Panc1 (cell line): ENCODE results near the gene RARS2. TPM values are rescaled to one million over a fixed set of nuclear protein-coding genes. Genes with fewer than 3 reads are reported as not detected.

ENCODE experiments used
- ATAC-seq: fragments of 200-7000 bp; cut with Tn5 transposase; 2 replicates; pipeline ENCODE4 v1.9.1; 2020; ENCODE audit warnings: mild to moderate bottlenecking, moderate library complexity
- BruUV-seq: library from RNA; stranded (reverse); fragments of 400-500 nt; replicated peaks from 2 replicates; lab custom pipeline; 2021; lab: Mats Ljungman, UMichigan
- CTCF ChIA-PET: fragments of 300-600 bp; sonication (Branson Sonifier 250); formaldehyde crosslinking; loops from one replicate; lab custom pipeline; 2022; ENCODE audit warnings: antibody characterized with exemption; lab: Charles Lee
- POLR2A ChIA-PET: fragments of 300-600 bp; sonication (Branson Sonifier 250); formaldehyde crosslinking; loops from one replicate; lab custom pipeline; 2022; ENCODE audit warnings: antibody characterized with exemption; lab: Charles Lee
- DNase-seq: peaks from one replicate; pipeline ENCODE4 v3.0.0-alpha.2; 2010; ENCODE audit warnings: low read depth, low spot score
- H3K27ac ChIP-seq: 2 replicates; pipeline ENCODE4 v1.5.1; 2011; ENCODE audit warnings: mild to moderate bottlenecking, low read length, inconsistent platforms
- H3K27me3 ChIP-seq: fragments of 200-500 bp; sonication (Bioruptor generic); 2 replicates; pipeline ENCODE4 v1.6.0; 2014; ENCODE audit warnings: low read length, inconsistent platforms; ENCODE audit not compliant: control insufficient read depth, insufficient read depth
- H3K36me3 ChIP-seq: fragments of 200-500 bp; sonication (Bioruptor generic); 2 replicates; pipeline ENCODE4 v1.5.1; 2014; ENCODE audit warnings: inconsistent platforms, mild to moderate bottlenecking, low read length, moderate library complexity; ENCODE audit not compliant: control insufficient read depth, insufficient read depth
- H3K4me1 ChIP-seq: 2 replicates; pipeline ENCODE4 v1.5.1; 2011; ENCODE audit warnings: inconsistent platforms, mild to moderate bottlenecking, low read length, moderate library complexity; ENCODE audit not compliant: control insufficient read depth, insufficient read depth
- H3K4me3 ChIP-seq, 2 experiments: 2 replicates each; pipeline ENCODE4 v1.5.1; 2011 to 2012; ENCODE audit warnings: low read depth in 2 of 2, low read length in 2 of 2, mild to moderate bottlenecking in 2 of 2, inconsistent platforms in 1 of 2, moderate library complexity in 1 of 2
- H3K9me3 ChIP-seq: fragments of 200-500 bp; sonication (Bioruptor generic); 2 replicates; pipeline ENCODE4 v1.5.1; 2014; ENCODE audit warnings: low read depth, mild to moderate bottlenecking, inconsistent platforms, low read length, moderate library complexity; ENCODE audit not compliant: control insufficient read depth, insufficient read depth
- POLR2AphosphoS5 ChIP-seq: IDR thresholded peaks from 2 replicates; pipeline ENCODE4 v1.6.1; 2012; ENCODE audit warnings: mild to moderate bottlenecking, low read depth, low read length, moderate library complexity
- SIN3A ChIP-seq: IDR thresholded peaks from 2 replicates; pipeline ENCODE4 v1.6.1; 2012; ENCODE audit warnings: low read depth, mild to moderate bottlenecking, low read length, moderate library complexity, borderline replicate concordance; ENCODE audit not compliant: insufficient read depth
- TCF7L2 ChIP-seq: IDR thresholded peaks from 2 replicates; pipeline ENCODE4 v1.6.1; 2011; ENCODE audit warnings: mild to moderate bottlenecking, low read depth, low read length, inconsistent platforms
- in situ Hi-C: cut with HindIII; loops from 2 replicates; pipeline ENCODE4 v1.10.0; 2016; ENCODE audit warnings: low sequenced_read_pairs, low pct_unique_long_range_greater_than_20kb
- intact Hi-C: fragments of 100-400 bp; cut with micrococcal nuclease; formaldehyde crosslinking; loops from one replicate; pipeline ENCODE4 v1.10.0; 2022; ENCODE audit not compliant: unreplicated experiment
- total RNA-seq: library from RNA; stranded (reverse); gene quantifications from one replicate; pipeline ENCODE4 v1.2.1, GENCODE V29; 2021; ENCODE audit not compliant: unreplicated experiment
- TF ChIP-seq, protein P1 (sequence below), 2 experiments: IDR thresholded peaks; 2 replicates each; pipeline ENCODE4 v1.6.1; 2011 to 2012; ENCODE audit warnings: low read depth in 2 of 2, control low read depth in 1 of 2, low read length in 1 of 2, mild to moderate bottlenecking in 1 of 2, moderate library complexity in 1 of 2; ENCODE audit not compliant: insufficient read depth in 1 of 2
- TF ChIP-seq, protein P2 (sequence below): fragments of 450-650 bp; IDR thresholded peaks from 2 replicates; pipeline ENCODE4 v1.5.1; 2017; ENCODE audit warnings: mild to moderate bottlenecking

RARS2 gene
- total RNA-seq, 1 experiment from 2014 or later: 38.3 TPM

DNA sequence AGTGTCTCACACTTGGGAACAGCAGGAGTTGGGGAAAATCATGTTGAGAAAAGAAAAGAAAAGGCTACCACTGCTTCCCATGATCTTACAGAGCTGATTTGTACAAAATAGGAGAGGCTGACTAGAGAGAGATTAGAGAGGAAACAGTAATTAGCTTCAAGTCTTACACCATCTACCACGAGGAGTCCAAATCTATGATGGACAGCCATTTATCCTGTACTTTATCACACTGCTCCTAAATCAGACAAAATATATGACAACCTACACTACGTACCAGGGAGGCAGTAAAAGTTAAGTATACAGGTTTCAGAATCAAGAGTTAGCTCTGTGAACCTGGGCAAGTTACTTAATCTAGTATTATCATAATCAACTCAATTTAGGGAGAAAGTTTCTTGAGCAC lies 38.0 kb downstream of the RARS2 start:
- ATAC-seq (no peak), DNase-seq (no peak)
- TF ChIP-seq SIN3A (no peak), POLR2AphosphoS5 (no peak), TCF7L2 (no peak)
- TF ChIP-seq, protein P1, sequence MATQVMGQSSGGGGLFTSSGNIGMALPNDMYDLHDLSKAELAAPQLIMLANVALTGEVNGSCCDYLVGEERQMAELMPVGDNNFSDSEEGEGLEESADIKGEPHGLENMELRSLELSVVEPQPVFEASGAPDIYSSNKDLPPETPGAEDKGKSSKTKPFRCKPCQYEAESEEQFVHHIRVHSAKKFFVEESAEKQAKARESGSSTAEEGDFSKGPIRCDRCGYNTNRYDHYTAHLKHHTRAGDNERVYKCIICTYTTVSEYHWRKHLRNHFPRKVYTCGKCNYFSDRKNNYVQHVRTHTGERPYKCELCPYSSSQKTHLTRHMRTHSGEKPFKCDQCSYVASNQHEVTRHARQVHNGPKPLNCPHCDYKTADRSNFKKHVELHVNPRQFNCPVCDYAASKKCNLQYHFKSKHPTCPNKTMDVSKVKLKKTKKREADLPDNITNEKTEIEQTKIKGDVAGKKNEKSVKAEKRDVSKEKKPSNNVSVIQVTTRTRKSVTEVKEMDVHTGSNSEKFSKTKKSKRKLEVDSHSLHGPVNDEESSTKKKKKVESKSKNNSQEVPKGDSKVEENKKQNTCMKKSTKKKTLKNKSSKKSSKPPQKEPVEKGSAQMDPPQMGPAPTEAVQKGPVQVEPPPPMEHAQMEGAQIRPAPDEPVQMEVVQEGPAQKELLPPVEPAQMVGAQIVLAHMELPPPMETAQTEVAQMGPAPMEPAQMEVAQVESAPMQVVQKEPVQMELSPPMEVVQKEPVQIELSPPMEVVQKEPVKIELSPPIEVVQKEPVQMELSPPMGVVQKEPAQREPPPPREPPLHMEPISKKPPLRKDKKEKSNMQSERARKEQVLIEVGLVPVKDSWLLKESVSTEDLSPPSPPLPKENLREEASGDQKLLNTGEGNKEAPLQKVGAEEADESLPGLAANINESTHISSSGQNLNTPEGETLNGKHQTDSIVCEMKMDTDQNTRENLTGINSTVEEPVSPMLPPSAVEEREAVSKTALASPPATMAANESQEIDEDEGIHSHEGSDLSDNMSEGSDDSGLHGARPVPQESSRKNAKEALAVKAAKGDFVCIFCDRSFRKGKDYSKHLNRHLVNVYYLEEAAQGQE (IDR thresholded peaks at IDR 0.05; ENCODE audit: insufficient read depth in 1 of 2, low read depth in 2 of 2, low read length in 1 of 2): no peak
- TF ChIP-seq, protein P2, sequence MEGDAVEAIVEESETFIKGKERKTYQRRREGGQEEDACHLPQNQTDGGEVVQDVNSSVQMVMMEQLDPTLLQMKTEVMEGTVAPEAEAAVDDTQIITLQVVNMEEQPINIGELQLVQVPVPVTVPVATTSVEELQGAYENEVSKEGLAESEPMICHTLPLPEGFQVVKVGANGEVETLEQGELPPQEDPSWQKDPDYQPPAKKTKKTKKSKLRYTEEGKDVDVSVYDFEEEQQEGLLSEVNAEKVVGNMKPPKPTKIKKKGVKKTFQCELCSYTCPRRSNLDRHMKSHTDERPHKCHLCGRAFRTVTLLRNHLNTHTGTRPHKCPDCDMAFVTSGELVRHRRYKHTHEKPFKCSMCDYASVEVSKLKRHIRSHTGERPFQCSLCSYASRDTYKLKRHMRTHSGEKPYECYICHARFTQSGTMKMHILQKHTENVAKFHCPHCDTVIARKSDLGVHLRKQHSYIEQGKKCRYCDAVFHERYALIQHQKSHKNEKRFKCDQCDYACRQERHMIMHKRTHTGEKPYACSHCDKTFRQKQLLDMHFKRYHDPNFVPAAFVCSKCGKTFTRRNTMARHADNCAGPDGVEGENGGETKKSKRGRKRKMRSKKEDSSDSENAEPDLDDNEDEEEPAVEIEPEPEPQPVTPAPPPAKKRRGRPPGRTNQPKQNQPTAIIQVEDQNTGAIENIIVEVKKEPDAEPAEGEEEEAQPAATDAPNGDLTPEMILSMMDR: no peak
- Histone ChIP-seq H3K27me3 (no peaks in the 10 kb centered on the region), H3K4me1 (no peaks in the 10 kb centered on the region), H3K9me3 (no peaks in the 10 kb centered on the region), H3K36me3 (peaks cover 21% of the 10 kb centered on the region), H3K27ac (no peak overlapping the region), H3K4me3 (no peak overlapping the region)
- no TSS peak for BruUV-seq
- intact Hi-C loops: no loop called here
- in situ Hi-C loops: no loop called here
- POLR2A ChIA-PET: no interaction called here
- CTCF ChIA-PET: no interaction called here

DNA sequence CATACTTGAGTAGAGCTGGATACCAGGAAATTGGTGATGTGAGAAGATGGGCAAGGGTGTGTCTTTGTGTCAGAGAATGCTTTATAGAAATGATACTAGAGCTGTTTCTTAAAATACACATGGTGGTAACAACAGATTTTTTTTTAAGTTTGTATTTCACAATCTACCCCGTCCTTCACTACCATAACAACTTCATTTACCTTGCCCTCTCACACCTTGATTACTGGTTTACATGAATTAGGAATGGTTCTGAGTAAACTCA lies 45.4 kb downstream of the RARS2 start:
- H3K4me3 ChIP-seq: no peak overlapping the region
- ChIA-PET POLR2A (no interaction called here), CTCF (no interaction called here)
- no peaks in the 10 kb centered on the region for H3K4me1 ChIP-seq
- DNase-seq (no peak), ATAC-seq (no peak)
- H3K27ac ChIP-seq: no peak overlapping the region
- peaks cover 10% of the 10 kb centered on the region for H3K36me3 ChIP-seq
- no peaks in the 10 kb centered on the region for H3K9me3 ChIP-seq
- intact Hi-C loops: no loop called here
- TF ChIP-seq, protein P1 (IDR thresholded peaks at IDR 0.05; ENCODE audit: insufficient read depth in 1 of 2, low read depth in 2 of 2, low read length in 1 of 2): no peak
- TF ChIP-seq SIN3A (no peak), POLR2AphosphoS5 (no peak), TCF7L2 (no peak)
- TF ChIP-seq, protein P2: no peak
- no TSS peak for BruUV-seq
- in situ Hi-C loops: no loop called here
- no peaks in the 10 kb centered on the region for H3K27me3 ChIP-seq
